GM19099 (cell line): ENCODE data around the gene LAMB4.

Source experiments
- POLR2A ChIP-seq: IDR thresholded peaks from 3 replicates; pipeline ENCODE4 v1.6.1; 2011; ENCODE audit warnings: low read depth; ENCODE audit not compliant: insufficient read length; ENCODE audit errors: extremely low read depth

The LAMB4 gene, protein sequence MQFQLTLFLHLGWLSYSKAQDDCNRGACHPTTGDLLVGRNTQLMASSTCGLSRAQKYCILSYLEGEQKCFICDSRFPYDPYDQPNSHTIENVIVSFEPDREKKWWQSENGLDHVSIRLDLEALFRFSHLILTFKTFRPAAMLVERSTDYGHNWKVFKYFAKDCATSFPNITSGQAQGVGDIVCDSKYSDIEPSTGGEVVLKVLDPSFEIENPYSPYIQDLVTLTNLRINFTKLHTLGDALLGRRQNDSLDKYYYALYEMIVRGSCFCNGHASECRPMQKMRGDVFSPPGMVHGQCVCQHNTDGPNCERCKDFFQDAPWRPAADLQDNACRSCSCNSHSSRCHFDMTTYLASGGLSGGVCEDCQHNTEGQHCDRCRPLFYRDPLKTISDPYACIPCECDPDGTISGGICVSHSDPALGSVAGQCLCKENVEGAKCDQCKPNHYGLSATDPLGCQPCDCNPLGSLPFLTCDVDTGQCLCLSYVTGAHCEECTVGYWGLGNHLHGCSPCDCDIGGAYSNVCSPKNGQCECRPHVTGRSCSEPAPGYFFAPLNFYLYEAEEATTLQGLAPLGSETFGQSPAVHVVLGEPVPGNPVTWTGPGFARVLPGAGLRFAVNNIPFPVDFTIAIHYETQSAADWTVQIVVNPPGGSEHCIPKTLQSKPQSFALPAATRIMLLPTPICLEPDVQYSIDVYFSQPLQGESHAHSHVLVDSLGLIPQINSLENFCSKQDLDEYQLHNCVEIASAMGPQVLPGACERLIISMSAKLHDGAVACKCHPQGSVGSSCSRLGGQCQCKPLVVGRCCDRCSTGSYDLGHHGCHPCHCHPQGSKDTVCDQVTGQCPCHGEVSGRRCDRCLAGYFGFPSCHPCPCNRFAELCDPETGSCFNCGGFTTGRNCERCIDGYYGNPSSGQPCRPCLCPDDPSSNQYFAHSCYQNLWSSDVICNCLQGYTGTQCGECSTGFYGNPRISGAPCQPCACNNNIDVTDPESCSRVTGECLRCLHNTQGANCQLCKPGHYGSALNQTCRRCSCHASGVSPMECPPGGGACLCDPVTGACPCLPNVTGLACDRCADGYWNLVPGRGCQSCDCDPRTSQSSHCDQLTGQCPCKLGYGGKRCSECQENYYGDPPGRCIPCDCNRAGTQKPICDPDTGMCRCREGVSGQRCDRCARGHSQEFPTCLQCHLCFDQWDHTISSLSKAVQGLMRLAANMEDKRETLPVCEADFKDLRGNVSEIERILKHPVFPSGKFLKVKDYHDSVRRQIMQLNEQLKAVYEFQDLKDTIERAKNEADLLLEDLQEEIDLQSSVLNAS (N-terminal part only)

DNA sequence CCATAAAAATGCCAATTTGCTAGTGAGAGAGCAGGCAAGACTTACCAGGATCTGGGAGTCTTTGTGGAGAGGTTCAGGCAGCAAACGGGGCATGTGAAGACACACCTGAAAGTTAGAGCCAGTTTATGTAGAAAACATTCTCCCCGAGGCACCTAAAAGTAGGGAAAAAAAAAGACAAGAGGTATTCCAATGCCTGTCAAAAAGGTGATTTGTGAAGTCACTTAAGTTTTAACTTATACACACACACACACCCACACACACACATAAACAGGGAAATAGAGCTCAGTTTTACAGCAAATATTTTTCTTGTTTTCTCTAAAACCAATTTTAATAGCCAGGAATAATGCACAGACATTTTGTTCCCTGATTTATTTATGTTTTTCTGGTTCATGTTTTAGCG lies at the start of gene LAMB4:
LAMB4 (minus strand) TSS at position 101 of the 400 bp plus-strand sequence. CDS start 7,197 bp downstream, outside the sequence.
- no peak for TF ChIP-seq POLR2A

DNA sequence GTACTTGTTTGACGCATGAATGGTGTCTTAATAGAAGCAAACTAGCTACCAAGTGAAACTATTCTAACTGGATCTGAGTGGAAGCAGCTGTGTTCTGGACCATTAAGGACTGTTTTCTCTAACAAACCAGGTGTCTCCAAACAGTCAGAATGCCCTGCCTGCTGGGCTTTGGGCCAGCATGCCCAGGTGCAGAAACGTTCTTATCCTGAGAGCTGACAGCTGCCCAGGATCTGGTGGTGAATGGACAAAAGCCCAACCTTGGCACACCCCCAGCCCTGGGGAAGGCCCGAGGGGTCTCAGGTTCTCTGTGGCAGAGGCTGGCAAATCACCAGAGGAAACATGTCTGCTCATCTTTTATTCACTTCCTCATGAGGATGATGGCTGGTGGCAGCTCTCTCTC lies 48.2 kb upstream of the LAMB4 start:
- no peak for TF ChIP-seq POLR2A

DNA sequence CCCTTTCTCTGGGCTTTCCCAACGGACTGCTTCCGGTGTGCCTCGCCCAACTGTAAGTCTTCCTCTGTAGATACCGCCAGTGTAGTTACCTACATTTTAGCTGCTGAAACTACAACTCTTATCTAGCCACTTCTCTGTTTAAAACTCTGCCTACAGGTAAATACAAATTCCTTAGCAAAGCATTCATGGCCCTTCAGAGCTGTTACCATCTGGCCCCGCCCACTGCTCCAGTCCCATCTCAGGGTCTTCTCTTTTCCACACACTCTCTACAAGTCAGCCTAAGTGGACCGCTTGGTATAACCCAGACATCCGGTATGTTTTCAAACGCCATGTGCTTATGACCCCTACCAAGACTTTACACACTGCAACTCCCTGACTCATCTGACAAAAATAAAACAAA lies 41.0 kb upstream of the LAMB4 start:
- TF ChIP-seq POLR2A: no peak

DNA sequence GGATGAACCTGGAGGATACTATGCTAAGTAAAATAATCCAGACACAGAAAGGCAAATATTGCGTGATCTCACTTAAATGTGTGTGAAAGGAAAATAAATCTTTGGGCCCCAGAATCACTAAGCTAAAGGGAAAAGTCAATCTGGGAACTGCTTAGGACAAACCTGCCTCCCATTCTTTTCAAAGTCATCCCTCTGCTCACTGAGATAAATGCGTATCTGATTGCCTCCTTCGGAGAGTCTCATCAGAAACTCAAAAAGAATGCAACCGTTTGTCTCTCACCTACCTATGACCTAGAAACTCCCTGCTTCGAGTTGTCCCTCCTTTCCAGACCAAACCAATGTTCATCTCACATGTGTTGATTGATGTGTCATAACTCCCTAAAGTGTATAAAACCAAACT lies 40.1 kb upstream of the LAMB4 start:
- no peak for TF ChIP-seq POLR2A

DNA sequence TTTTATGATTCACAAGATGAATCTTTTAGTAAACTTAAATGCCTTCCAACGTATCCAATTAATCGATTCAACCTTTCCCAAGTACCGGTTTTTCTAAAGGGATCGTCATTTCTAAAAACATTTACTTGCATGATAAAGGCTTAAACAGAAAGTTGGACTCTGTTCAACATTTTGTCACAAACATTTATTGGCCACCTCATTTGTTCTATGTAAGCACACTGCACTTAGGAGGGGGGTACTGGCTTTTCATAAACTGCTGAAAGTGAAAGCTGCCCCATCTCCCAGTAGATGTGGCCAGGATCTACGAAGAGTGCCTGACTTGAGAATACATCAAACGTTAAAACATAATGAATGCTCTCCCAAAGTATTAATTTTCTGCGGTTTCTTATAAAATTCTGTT lies 37.3 kb upstream of the LAMB4 start:
- no peak for TF ChIP-seq POLR2A

DNA sequence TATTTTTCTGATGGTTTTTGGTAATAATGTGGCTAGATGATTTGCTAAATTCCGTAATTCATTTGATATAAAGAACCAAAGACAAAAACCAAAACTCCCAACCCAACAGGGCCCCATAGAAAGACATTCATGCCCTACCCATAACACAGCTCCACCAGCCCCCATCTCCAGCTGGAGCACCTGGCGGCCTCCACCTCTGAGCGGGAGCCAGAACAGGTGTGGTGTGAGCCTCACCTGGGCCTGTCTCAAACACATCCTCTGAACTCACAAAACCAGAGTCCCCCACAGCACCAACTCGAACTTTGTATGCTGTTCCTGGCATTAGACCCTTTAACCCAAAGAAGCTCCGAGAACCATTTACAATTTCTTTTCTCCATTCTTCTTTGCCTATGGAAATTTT lies 36.5 kb upstream of the LAMB4 start:
- TF ChIP-seq POLR2A: no peak

DNA sequence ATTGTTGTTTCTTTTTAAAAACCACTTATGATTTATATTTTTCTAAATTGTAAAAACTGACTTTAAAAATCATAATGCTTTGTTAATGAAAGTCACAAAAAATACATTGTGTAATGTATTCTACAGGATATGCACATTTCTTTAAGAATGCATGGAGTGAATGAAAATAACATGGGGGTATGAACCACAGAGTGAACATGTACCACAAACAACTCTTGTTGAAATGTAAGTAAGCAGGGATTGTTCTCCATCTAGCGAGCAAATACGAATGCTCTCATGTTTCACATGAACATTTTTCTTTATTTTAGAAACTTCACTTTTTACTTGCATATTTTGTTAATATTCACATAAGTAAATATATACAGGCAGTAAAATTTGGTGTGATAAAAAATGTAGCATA lies 35.6 kb upstream of the LAMB4 start:
- no peak for TF ChIP-seq POLR2A

DNA sequence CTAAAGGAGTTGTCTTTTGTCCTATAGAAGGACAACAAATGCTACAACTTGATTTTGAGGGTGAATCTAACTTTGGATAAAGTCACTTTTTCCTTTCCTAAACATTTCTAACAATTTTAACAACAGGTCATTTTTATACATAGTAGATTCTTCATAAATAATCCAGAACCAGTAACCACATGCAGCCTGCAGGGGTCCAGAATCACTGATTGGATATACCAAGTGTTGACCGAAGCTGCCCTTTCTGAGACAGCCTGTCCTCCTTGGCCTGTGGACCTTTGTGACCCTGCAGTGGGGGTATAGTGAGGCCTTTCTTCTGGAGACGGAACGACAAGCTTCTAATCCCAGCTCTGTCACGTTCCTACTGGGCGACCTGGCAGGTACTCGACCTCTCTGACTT lies 34.8 kb upstream of the LAMB4 start:
- TF ChIP-seq POLR2A: no peak

DNA sequence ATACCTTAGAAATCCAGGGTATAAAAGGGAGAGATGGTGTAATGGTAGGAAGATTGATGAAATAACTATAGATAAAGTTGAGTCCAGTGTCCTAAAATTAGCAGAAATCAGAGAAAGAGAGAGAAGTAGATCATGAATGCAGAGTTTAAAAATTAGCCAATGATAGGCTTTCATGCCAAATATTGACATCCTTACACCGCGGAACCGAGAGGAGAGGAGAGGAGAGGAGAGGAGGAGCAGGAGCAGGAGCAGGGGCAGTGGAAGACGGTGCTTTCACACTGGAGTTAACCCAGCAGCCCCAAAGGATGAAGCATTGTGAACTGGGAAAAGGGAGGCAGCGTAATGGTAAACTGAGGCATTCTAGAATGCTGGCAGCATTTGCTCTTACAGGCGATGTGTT lies 34.2 kb upstream of the LAMB4 start:
- TF ChIP-seq POLR2A: no peak

DNA sequence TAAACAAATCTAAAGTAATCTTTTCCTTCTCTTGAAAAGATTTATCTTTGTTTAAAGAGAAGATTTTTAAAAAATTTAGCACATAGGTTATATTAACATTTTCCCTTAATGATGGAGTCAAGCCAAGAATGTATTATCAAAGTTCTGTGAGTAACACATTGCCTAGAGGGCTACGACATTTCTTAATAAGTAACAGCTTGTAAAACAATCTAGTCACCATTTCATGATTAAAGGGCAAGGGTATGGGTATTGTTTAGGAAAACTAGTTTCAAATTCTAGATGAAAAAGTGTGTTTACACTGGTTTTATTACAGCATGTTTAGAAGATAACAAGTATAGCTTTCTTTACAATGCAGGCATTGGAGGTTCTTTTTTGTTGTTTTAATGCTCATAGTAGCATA lies 28.6 kb upstream of the LAMB4 start:
- no peak for TF ChIP-seq POLR2A

DNA sequence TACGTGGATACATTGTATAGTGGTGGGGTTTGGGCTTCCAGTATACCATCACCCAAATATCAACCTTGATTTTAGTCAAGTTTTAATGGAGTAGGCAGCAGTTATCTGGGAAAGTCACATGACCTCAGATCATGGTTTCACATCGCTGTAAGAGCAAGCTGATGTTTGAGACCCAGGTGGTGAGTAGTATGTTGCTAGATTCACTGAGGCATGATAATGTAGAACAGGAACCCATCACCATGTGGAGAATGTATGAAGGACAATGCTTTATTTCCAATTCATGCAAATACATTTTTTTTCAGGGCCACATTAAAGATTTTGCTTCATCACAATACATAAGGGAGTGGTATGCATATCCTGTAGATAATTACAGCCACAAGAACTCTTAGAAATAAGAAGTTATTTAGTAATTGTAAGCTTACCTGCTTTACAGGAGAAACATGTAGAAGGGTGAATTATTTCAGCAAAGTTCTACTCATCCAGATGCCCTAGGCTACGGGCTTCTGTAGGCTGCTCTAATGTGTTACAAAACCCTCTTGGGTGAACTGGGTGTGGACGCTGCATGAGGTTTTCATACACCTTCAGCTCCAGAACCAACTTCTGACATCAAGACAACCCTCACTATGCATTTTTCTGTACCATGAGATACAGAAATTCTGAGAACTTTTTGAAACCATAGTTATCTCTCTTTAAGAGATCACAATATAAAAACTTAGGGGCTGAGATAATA lies 27.6 kb upstream of the LAMB4 start:
- TF ChIP-seq POLR2A: no peak

DNA sequence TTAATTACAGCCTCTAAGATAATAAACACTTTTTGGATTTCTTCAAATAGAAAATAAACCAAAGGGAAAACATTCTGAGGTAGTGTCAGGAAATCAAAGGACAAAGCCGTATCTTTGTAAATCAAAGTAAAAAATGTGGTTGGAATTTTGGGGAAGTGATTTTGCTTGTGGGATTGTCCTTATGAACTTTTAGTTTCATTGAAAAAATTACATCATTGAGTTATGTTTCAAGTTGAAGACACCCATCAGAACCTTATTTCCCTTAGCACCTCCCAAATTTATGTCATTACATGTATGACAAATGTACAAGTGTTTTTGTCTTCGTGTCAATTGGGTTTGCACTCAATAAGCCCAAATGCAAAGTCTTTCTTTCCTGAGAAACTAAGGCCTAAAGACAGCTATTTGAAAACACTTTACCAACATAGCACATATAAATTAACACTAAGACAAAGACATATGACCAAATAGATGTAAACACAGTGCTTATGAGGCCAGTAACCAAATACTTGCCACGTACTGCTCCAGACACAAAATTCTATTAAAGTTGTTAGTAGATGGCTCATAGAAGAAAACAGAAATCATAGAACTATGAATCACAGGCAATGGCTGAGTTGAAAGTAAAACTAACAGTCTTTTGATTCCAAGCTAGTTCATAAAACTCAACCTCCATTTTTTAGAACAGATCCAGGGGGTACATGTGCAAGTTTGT lies 26.9 kb upstream of the LAMB4 start:
- no peak for TF ChIP-seq POLR2A

DNA sequence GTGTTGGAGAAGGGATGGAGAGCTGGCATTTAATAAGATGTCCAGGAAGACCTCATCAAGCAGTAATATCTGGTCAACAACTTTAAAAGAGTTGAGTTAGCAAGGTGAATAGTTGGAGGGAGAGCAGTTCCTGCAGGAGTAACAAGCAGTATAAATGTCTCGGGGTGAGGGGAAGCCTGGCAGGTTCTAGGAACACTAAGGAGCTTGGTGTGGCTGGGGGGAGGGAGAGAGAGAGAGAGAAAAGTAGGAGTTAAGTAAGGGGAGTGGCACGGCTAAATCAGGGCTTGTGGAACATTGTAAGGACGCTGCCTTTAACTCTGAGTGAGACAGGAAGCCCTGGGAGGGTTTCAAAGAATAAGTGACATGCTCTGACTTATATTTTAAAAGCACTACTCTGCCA lies 22.0 kb upstream of the LAMB4 start:
- no peak for TF ChIP-seq POLR2A

DNA sequence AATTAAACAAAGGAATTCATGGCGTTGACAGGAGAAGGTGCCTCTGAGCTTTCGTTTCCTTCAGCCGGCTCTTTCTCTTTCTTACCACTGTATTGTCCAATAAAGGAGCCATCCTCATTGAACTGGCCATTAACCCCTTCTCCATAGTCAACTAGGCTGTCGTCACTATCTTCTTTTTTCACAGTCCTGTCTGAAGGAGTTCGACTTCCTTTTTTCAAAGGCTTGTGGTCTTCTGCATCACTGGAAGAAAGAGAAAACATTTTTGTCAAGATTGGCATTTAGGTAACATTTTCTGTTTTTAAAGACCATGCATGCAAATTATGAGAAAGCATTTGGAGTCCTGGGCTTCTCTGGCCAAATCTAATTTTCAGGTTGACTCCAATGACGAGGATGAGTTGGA lies 19.7 kb upstream of the LAMB4 start:
- no peak for TF ChIP-seq POLR2A

DNA sequence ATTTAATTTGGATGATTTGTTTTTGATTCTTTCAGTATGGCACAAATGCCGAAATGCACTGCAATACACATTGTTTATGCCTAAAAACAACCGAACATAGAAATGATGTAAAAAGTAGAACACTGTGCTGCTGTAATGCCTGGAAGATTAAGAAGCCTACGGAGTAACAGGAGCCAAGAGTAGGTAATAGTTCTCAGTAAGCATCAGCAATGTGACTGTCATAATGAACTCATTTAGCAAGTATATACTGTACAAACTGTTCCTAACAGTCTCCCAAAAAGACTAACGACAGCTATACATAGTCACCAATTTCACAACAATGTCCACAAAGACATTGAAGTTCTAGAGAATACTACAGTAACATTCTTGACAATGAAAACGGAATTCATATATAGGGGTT lies 19.0 kb upstream of the LAMB4 start:
- TF ChIP-seq POLR2A: no peak
